ENCODE data around the gene CTNNA3. TPM values are rescaled to one million over a fixed set of nuclear protein-coding genes. Genes with fewer than 3 reads are reported as not detected.

The CTNNA3 gene
- polyA plus RNA-seq, 1 experiment = not detected

- no peaks in the 10 kb centered on the region for H3K36me3 ChIP-seq (ENCODE audit: control insufficient read depth, insufficient read depth, low read length)
- no peak for DNase-seq (ENCODE audit: low read depth)
- H3K4me3 ChIP-seq (ENCODE audit: low read depth, low read length) = no peak overlapping the region
- ChIA-PET CTCF (no interaction called here), POLR2A (no interaction called here)
- no peaks in the 10 kb centered on the region for H3K27me3 ChIP-seq (ENCODE audit: control insufficient read depth, insufficient read depth, low read length)
- TF ChIP-seq CTCF (IDR thresholded peaks at IDR 0.05; ENCODE audit: insufficient read depth, low read depth, low read length) = no peak
Observed at GRCh38 chr10:66999762-67000545, 696.0 kb downstream of the CTNNA3 start.

GRCh38 chr10:66996996-66997395 is 699.0 kb downstream of the CTNNA3 start:
- H3K36me3 ChIP-seq (ENCODE audit: control insufficient read depth, insufficient read depth, low read length) = no peaks in the 10 kb centered on the region
- CTCF ChIA-PET = no interaction called here
- DNase-seq (ENCODE audit: low read depth) = no peak
- H3K4me3 ChIP-seq (ENCODE audit: low read depth, low read length) = no peak overlapping the region
- no peaks in the 10 kb centered on the region for H3K27me3 ChIP-seq (ENCODE audit: control insufficient read depth, insufficient read depth, low read length)
- POLR2A ChIA-PET = no interaction called here
- TF ChIP-seq CTCF (IDR thresholded peaks at IDR 0.05; ENCODE audit: insufficient read depth, low read depth, low read length) = no peak

- ChIA-PET CTCF (no interaction called here), POLR2A (no interaction called here)
- no peak overlapping the region for H3K4me3 ChIP-seq (ENCODE audit: low read depth, low read length)
- DNase-seq (ENCODE audit: low read depth) = no peak
- no peaks in the 10 kb centered on the region for H3K27me3 ChIP-seq (ENCODE audit: control insufficient read depth, insufficient read depth, low read length)
- H3K36me3 ChIP-seq (ENCODE audit: control insufficient read depth, insufficient read depth, low read length) = no peaks in the 10 kb centered on the region
- TF ChIP-seq CTCF (IDR thresholded peaks at IDR 0.05; ENCODE audit: insufficient read depth, low read depth, low read length) = no peak
Observed at GRCh38 chr10:66990143-66990830, 705.7 kb downstream of the CTNNA3 start.

GRCh38 chr10:66983475-66983818 is 712.5 kb downstream of the CTNNA3 start:
- no peak for DNase-seq (ENCODE audit: low read depth)
- ChIA-PET POLR2A (no interaction called here), CTCF (no interaction called here)
- no peak for TF ChIP-seq CTCF (IDR thresholded peaks at IDR 0.05; ENCODE audit: insufficient read depth, low read depth, low read length)
- no peak overlapping the region for H3K4me3 ChIP-seq (ENCODE audit: low read depth, low read length)
- no peaks in the 10 kb centered on the region for H3K27me3 ChIP-seq (ENCODE audit: control insufficient read depth, insufficient read depth, low read length)
- no peaks in the 10 kb centered on the region for H3K36me3 ChIP-seq (ENCODE audit: control insufficient read depth, insufficient read depth, low read length)

- H3K27me3 ChIP-seq (ENCODE audit: control insufficient read depth, insufficient read depth, low read length) = no peaks in the 10 kb centered on the region
- no peak for DNase-seq (ENCODE audit: low read depth)
- TF ChIP-seq CTCF (IDR thresholded peaks at IDR 0.05; ENCODE audit: insufficient read depth, low read depth, low read length) = no peak
- ChIA-PET CTCF (no interaction called here), POLR2A (no interaction called here)
- no peaks in the 10 kb centered on the region for H3K36me3 ChIP-seq (ENCODE audit: control insufficient read depth, insufficient read depth, low read length)
- H3K4me3 ChIP-seq (ENCODE audit: low read depth, low read length) = no peak overlapping the region
Observed at GRCh38 chr10:66982792-66983474, 713.1 kb downstream of the CTNNA3 start.

All from BJ (cell line).